ENCODE measurements around the gene KRT7.
"Not testable (repeated sequence)": the region's sequence is repeated elsewhere in the genome, so short reads cannot be mapped to it uniquely, and the experiment has no call there.

Gene KRT7

DNA sequence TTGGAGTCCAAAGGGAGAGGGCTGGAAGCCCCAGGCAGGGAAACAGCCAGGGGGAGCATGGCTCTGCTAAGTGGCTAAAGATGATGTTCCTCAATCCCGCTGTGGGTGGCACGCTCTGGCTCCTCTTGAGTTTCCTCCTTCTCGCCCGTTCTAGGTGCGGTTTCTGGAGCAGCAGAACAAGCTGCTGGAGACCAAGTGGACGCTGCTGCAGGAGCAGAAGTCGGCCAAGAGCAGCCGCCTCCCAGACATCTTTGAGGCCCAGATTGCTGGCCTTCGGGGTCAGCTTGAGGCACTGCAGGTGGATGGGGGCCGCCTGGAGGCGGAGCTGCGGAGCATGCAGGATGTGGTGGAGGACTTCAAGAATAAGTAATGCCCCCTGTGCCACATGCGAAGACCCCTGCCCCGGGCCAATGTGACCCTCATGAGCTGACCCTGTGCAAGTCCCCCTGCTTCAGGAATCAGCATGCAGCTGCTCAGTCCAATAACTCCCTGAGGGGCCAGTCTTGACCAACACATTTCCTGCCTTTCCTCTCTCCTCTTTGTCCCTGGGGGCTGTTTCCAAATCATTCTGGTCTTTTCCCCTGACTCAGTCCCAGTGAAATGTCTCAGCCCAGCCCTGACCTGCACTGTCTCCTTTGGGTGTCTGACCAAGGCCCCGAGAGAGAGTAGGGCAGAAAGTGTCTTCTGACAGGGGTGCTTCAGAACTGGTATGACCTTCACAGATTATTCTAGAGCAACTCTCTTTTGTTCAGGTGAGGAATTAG, 2.1 kb downstream of the KRT7 start:
- peak overlapping the region; percentile 61 for H3K4me3 ChIP-seq (ENCODE audit: low read length)
- DNase-seq (ENCODE audit: low read depth), result no peak
- TF ChIP-seq, protein P1, sequence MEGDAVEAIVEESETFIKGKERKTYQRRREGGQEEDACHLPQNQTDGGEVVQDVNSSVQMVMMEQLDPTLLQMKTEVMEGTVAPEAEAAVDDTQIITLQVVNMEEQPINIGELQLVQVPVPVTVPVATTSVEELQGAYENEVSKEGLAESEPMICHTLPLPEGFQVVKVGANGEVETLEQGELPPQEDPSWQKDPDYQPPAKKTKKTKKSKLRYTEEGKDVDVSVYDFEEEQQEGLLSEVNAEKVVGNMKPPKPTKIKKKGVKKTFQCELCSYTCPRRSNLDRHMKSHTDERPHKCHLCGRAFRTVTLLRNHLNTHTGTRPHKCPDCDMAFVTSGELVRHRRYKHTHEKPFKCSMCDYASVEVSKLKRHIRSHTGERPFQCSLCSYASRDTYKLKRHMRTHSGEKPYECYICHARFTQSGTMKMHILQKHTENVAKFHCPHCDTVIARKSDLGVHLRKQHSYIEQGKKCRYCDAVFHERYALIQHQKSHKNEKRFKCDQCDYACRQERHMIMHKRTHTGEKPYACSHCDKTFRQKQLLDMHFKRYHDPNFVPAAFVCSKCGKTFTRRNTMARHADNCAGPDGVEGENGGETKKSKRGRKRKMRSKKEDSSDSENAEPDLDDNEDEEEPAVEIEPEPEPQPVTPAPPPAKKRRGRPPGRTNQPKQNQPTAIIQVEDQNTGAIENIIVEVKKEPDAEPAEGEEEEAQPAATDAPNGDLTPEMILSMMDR (IDR thresholded peaks at IDR 0.05; ENCODE audit: insufficient read depth, low read depth, low read length, missing control alignments), result no peak

DNA sequence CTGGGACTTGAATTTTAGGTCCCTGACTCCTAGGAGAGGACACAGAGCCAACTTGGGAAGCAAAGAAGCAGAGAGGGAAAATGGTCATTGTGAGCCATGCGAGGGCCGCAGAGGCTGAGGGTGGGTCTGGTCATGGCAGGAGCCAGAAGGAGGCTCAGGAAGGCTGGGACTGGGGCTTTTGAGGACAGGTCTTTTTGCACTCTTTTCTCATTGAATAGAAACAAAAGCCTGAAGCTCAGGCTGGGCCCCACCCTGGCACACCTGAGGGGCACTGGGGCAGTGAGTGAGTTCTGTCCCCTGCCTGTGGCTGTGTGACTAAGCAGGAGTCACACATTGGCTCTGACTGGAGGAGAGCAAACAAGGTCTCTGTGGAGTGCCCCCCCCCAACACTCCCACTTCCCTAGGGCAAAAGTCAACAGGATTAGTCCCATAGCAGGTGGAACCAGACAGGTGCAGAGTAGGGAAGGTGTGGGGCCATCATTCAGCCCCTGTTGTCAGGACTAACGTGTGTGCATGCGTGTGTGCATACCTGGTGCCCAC, 2.8 kb downstream of the KRT7 start:
- TF ChIP-seq, protein P1 (IDR thresholded peaks at IDR 0.05; ENCODE audit: insufficient read depth, low read depth, low read length, missing control alignments), result no peak

DNA sequence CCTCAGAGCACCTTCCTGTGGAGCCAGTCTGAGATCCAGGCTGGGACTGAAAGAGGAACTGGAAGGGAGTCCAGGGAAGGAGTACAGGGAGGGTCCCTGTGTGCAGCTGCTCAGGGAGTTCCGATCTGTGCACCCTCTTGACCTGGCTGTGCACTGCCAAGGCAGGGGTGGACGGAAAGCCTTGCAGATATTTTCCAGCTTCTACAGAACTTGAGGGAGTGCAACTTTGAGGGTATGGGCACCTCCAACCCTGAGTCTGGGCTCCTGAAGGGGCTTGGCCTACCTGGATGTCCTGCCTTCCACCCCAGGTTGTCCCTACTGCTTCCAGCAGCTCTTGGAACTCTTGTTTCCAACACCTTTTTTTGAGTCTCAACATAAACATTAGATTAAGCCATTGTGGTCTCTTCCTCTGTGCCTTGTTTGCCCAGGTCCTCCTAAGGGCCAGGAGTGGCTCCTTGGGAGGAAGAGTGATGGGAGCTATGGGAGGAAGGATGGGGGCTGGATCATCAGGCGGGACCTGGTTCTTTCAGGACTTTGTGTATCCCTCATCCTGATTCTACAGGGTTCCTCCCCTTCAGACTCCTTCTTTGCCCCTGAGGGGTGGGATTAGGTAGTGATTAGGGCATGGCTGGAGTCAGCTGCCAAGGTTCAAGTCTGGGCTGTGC, 3.5 kb downstream of the KRT7 start:
- no peak for DNase-seq (ENCODE audit: low read depth)
- TF ChIP-seq, protein P1 (IDR thresholded peaks at IDR 0.05; ENCODE audit: insufficient read depth, low read depth, low read length, missing control alignments), result no peak
- H3K4me3 ChIP-seq (ENCODE audit: low read length), result no peak overlapping the region

More for the DNA sequence above, 2.8 kb downstream of the KRT7 start:
- H3K4me3 ChIP-seq (ENCODE audit: low read length), result no peak overlapping the region
- DNase-seq (ENCODE audit: low read depth), result peak; percentile 59

DNA sequence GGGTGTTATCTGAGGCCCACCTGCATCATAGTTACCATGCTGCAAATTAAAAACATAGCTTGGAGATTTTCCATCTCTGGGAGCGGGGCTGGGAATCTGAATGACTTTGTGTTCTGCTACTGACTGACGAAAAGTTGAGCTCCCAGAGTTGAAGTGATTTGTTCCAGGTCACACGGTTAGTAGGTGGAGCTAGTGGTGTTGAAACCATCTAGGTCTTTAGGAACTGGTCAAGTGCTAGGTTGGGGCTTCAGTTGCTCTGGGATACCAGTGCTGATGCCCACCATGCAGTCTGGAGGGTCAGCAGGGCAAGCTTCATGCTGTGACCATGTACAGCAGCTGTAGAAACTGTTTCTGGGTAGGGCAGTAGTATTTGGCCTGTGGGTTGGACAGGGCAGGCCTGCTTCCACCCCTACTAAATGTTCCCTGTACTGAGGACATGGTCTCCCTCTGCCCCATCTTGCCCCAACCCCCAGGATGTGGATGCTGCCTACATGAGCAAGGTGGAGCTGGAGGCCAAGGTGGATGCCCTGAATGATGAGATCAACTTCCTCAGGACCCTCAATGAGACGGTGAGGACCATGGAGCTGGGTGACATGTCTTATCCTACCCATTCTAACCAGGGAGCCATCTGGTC, 5.3 kb downstream of the KRT7 start:
- DNase-seq (ENCODE audit: low read depth), result no peak
- TF ChIP-seq, protein P1 (IDR thresholded peaks at IDR 0.05; ENCODE audit: insufficient read depth, low read depth, low read length, missing control alignments), result no peak
- no peak overlapping the region for H3K4me3 ChIP-seq (ENCODE audit: low read length)

DNA sequence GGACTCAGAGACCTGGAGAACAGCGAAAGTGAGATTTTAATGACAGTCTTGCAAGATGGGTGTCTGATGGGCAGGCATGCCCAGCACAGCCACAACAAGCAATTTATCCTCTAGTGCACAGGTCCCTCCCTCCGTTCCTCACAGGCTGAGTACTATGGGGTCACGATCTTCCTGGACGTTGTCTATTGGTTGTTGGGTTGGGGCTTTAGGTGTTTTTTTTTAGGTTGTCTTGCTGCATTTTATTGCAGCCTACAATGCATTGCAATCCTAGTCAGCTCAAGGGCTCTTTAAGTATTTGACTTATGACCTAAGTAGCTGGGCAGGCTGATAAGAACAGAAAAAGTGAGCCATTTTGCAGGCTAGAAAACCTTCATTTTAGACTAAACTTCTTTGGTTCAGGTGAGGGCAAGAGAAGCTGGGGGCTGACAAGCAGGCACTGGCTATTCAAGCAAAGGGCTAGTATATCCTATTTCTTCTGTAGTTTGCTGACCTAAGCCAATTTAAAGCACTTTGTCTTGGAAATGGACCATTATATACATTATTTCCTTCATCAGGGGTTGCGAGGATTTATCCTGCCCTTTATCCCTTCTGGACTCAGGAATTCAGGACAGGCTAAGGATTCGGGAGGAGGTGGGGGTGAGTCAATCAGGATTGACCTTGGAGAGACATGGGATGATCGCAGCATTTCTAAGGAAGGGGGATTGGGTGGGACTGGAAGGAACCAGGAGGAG, 6.0 kb downstream of the KRT7 start:
- no peak for DNase-seq (ENCODE audit: low read depth)
- H3K4me3 ChIP-seq (ENCODE audit: low read length), result no peak overlapping the region
- TF ChIP-seq, protein P1 (IDR thresholded peaks at IDR 0.05; ENCODE audit: insufficient read depth, low read depth, low read length, missing control alignments), result no peak

DNA sequence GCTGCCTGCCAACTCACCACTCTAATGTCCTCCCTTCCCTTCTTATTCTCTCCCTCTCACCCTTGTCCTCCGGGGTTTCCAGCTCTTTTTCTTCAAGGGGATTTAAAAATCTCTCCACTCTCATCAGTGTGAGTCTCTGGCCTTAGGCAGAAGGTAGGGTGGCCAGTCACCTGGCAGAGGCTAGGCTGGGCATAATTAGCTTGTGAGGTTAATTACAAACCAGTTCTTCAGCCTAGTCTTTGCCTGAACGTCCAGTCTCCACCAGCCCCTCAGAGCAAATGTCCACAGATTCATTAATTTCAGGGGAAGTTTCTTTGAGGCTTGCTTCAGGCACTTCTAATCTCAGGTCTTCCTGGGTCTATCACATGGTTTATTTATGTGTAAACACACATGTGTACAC, 6.7 kb downstream of the KRT7 start:
- TF ChIP-seq, protein P1 (IDR thresholded peaks at IDR 0.05; ENCODE audit: insufficient read depth, low read depth, low read length, missing control alignments), result no peak
- DNase-seq (ENCODE audit: low read depth), result no peak
- H3K4me3 ChIP-seq (ENCODE audit: low read length), result no peak overlapping the region

DNA sequence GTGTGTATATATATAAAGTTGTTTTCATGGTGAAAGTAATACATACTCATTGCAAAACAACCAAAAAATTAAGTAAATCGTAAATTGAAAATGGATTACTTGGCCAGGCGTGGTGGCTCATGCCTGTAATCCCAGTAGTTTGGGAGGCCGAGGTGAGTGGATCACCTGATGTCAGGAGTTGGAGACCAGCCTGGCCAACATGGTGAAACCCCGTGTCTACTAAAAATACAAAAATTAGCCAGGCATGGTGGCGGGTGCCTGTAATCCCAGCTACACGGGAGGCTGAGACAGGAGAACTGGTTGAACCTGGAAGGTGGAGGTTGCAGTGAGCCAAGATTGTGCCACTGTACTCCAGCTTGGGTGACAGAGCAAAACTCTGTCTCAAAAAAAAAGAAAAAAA, 7.2 kb downstream of the KRT7 start:
- H3K4me3 ChIP-seq (ENCODE audit: low read length); DNase-seq (ENCODE audit: low read depth): not testable (repeated sequence)
